Eye (tissue), 1 donor: ENCODE data around the gene RNASEH2C.

Experiments
- DNase-seq: peaks from one replicate; pipeline ENCODE4 v3.0.0-alpha.2; 2015

Gene RNASEH2C

DNA sequence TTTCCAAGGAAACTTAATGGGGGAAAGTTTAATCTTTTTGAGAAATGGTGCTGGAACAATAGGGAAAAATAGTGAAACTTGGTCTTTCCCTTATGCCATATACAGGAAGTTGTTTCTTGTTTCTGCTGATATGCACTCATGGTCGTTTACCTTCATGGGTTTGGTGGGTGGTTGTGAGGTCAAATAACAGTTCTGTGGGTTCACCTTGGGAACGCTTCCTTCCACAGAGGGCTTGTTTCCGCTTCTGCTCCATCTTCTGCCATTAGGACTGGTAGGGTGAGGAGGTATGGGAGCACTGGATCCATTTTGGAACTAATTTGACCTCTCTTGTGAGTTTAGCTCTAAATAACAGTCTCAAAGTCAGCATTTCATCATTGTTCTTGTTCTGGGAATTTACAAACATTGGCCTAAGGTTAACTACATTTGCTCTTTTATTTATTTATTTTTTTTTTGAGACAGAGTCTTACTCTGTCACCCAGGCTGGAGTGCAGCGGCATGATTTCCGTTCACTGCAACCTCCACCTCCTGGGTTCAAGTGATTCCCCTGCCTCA lies 40.3 kb downstream of the RNASEH2C start:
- no peak for DNase-seq

GRCh38 chr11:65672982-65673381 lies 47.6 kb downstream of the RNASEH2C start:
- no peak for DNase-seq

- DNase-seq = no peak
Measured at GRCh38 chr11:65672180-65672860, 48.3 kb downstream of the RNASEH2C start.
